A549 (cell line): ENCODE measurements around the gene EDARADD.

Source experiments
- CHD2 ChIP-seq: fragments of 150-350 bp; IDR thresholded peaks from 2 replicates; pipeline ENCODE4 v1.6.1; 2014; ENCODE audit warnings: low read length; ENCODE audit not compliant: partially characterized antibody
- RFX5 ChIP-seq: fragments of 450-650 bp; IDR thresholded peaks from 2 replicates; pipeline ENCODE4 v1.7.1; 2014; ENCODE audit warnings: antibody characterized with exemption, mild to moderate bottlenecking, moderate library complexity
- TF ChIP-seq, protein P1 (sequence below): IDR thresholded peaks from 2 replicates; pipeline ENCODE4 v1.6.1; 2012

DNA sequence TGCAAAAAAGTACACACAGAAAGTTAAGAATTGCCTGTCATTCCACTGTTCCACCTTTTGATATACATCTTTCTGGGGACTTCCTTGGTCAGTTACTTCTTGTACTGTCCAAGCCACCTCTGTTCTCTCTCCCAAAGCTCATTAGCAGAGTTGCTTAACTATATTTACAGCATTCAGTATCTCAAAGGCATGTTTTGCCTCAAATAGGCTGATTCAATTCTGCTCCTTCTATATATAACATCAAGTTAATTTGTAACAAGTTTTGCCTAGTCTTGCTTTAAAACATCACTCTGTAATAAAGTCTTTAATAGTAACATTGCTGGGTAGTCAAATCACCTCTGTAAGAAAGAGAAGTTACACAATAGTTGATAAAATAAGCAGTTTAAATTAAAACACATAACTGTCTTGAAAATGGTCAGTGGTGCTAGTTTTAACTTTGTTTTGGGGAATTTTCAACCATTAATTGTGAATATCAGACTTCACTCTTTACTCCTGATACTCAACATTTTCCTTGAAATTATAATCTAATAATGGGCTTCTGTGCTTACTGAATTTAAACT, 35.7 kb downstream of the EDARADD start:
- TF ChIP-seq CHD2 (no peak), RFX5 (no peak)
- TF ChIP-seq, protein P1, sequence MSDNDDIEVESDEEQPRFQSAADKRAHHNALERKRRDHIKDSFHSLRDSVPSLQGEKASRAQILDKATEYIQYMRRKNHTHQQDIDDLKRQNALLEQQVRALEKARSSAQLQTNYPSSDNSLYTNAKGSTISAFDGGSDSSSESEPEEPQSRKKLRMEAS = no peak
